Measurements from ENCODE around the gene CFAP119. TPM values are rescaled to one million over a fixed set of nuclear protein-coding genes. Genes with fewer than 3 reads are reported as not detected.

Gene CFAP119
- total RNA-seq, 1 donor: 1.3 TPM

- peak overlapping the region; percentile 96 for H3K4me3 ChIP-seq (ENCODE audit: low read depth, low read length)
- TF ChIP-seq, protein P1, sequence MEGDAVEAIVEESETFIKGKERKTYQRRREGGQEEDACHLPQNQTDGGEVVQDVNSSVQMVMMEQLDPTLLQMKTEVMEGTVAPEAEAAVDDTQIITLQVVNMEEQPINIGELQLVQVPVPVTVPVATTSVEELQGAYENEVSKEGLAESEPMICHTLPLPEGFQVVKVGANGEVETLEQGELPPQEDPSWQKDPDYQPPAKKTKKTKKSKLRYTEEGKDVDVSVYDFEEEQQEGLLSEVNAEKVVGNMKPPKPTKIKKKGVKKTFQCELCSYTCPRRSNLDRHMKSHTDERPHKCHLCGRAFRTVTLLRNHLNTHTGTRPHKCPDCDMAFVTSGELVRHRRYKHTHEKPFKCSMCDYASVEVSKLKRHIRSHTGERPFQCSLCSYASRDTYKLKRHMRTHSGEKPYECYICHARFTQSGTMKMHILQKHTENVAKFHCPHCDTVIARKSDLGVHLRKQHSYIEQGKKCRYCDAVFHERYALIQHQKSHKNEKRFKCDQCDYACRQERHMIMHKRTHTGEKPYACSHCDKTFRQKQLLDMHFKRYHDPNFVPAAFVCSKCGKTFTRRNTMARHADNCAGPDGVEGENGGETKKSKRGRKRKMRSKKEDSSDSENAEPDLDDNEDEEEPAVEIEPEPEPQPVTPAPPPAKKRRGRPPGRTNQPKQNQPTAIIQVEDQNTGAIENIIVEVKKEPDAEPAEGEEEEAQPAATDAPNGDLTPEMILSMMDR (IDR thresholded peaks at IDR 0.05; ENCODE audit: insufficient read depth, low read depth, low read length): no peak
- DNase-seq (ENCODE audit: low read depth): no peak
These were observed 23.6 kb upstream of the CFAP119 start for GRCh38 chr16:30785126-30786106.

GRCh38 chr16:30784215-30784614 is 22.4 kb upstream of the CFAP119 start:
- no peak overlapping the region for H3K4me3 ChIP-seq (ENCODE audit: low read depth, low read length)
- no peak for DNase-seq (ENCODE audit: low read depth)
- TF ChIP-seq, protein P1 (IDR thresholded peaks at IDR 0.05; ENCODE audit: insufficient read depth, low read depth, low read length): no peak

- DNase-seq (ENCODE audit: low read depth): no peak
- no peak overlapping the region for H3K4me3 ChIP-seq (ENCODE audit: low read depth, low read length)
- TF ChIP-seq, protein P1 (IDR thresholded peaks at IDR 0.05; ENCODE audit: insufficient read depth, low read depth, low read length): no peak
These were observed 21.6 kb upstream of the CFAP119 start for GRCh38 chr16:30783280-30784109.

DNA sequence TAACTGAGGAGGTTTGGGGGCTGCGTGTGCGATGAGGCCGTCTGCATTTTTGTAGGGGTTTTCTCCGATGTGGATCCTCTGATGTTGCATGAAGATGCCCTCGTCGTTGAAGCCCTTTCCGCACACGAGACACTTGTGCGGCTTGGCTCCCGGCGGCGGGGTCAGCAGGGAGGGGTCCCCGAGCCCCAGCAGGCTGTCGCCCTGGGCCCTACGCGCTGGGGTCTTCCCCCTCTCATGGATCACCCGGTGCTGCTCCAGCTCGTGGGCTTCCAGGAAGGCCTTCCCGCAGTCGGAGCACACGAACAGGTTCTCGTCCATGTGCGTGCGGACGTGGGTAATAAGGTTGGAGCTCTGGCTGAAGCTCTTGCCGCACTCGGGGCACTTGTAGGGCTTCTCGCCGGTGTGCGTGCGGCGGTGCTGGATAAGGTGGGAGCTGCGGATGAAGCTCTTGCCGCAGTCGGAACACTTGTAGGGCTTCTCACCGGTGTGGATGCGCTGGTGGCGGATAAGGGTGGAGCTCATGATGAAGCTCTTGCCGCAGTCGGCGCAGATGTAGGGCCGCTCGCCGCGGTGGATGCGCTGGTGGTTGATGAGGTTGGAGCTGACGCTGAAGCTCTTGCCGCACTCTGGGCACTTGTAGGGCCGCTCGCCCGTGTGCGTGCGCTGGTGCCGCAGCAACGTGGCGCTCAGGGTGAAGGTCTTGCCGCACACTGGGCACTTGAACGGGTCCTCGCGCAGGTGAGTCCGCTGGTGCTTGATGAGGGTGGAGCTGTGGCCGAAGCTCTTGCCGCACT is 20.8 kb upstream of the CFAP119 start:
- TF ChIP-seq, protein P1 (IDR thresholded peaks at IDR 0.05; ENCODE audit: insufficient read depth, low read depth, low read length): no peak
- H3K4me3 ChIP-seq (ENCODE audit: low read depth, low read length): no peak overlapping the region
- DNase-seq (ENCODE audit: low read depth): no peak

- TF ChIP-seq, protein P1 (IDR thresholded peaks at IDR 0.05; ENCODE audit: insufficient read depth, low read depth, low read length): no peak
- no peak for DNase-seq (ENCODE audit: low read depth)
- no peak overlapping the region for H3K4me3 ChIP-seq (ENCODE audit: low read depth, low read length)
These were observed 18.7 kb upstream of the CFAP119 start for GRCh38 chr16:30780549-30780948.

- TF ChIP-seq, protein P1 (IDR thresholded peaks at IDR 0.05; ENCODE audit: insufficient read depth, low read depth, low read length): no peak
- no peak overlapping the region for H3K4me3 ChIP-seq (ENCODE audit: low read depth, low read length)
- no peak for DNase-seq (ENCODE audit: low read depth)
These were observed 18.2 kb upstream of the CFAP119 start for GRCh38 chr16:30780021-30780420.

All from fibroblast of villous mesenchyme (primary cell).